ENCODE measurements around the gene GANAB.

DNA sequence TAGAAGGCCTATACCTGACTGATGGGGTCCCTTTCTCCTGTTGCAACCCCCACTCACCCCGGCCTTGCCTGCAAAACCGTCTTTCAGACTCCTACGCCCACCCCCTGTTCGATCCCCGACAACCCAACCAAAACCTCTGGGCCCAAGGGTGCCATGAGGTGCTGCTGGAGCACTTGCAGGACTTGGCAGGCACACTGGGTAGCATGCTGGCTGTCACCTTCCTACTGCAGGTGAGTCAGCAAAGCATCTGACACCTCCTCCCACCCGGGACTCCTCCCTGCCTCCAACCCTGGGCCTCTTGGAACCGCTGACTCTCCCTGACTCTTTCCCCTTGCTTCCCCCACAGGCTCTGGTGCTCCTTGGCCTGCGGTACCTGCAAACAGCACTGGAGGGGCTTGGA is 32.1 kb downstream of the GANAB start:
- TF ChIP-seq POLR2A (IDR thresholded peaks at IDR 0.05): no peak
- TF ChIP-seq, protein P1, sequence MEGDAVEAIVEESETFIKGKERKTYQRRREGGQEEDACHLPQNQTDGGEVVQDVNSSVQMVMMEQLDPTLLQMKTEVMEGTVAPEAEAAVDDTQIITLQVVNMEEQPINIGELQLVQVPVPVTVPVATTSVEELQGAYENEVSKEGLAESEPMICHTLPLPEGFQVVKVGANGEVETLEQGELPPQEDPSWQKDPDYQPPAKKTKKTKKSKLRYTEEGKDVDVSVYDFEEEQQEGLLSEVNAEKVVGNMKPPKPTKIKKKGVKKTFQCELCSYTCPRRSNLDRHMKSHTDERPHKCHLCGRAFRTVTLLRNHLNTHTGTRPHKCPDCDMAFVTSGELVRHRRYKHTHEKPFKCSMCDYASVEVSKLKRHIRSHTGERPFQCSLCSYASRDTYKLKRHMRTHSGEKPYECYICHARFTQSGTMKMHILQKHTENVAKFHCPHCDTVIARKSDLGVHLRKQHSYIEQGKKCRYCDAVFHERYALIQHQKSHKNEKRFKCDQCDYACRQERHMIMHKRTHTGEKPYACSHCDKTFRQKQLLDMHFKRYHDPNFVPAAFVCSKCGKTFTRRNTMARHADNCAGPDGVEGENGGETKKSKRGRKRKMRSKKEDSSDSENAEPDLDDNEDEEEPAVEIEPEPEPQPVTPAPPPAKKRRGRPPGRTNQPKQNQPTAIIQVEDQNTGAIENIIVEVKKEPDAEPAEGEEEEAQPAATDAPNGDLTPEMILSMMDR (IDR thresholded peaks at IDR 0.05): no peak
